GM12875 (cell line): Measurements from ENCODE around the gene AIRE.
"Not testable (repeated sequence)": the region's sequence is repeated elsewhere in the genome, so short reads cannot be mapped to it uniquely, and the experiment has no call there.

ENCODE experiments used
- H3K4me3 ChIP-seq: one replicate; pipeline ENCODE4 v1.5.1; 2011; ENCODE audit warnings: low read depth, low read length, control low read depth
- TF ChIP-seq, protein P1 (sequence below): IDR thresholded peaks from 2 replicates; pipeline ENCODE4 v1.5.1; 2011; ENCODE audit warnings: low read depth, mild to moderate bottlenecking, control low read depth, inconsistent platforms, low read length, moderate library complexity, borderline replicate concordance; ENCODE audit not compliant: insufficient read depth

AIRE gene

DNA sequence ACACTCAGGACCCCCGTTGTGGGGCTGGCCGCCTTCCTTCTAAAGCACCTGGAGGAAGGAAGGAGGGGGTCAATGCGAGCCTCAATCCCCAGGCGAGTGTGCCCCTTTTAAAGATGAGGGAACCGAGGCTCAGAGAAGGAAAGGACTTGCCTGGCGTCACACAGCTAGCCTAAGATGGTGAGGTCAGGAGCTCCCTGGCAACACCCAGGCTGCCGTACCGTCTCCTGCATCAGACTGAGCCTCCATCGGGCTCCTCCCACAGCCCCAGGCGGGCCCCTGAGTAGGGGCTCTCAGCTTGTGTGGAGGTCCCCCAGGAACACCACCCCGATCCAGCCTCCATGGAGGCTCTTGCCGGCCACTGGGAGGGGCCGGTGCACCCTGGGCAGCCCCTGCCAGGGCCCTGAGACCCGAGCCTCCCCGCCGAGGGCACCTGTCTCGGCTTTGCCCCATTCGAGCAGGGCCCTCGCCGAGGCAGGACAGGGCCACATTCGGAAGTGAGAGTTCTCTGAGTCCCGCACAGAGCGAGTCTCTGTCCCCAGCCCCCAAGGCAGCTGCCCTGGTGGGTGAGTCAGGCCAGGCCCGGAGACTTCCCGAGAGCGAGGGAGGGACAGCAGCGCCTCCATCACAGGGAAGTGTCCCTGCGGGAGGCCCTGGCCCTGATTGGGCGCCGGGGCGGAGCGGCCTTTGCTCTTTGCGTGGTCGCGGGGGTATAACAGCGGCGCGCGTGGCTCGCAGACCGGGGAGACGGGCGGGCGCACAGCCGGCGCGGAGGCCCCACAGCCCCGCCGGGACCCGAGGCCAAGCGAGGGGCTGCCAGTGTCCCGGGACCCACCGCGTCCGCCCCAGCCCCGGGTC lies at the start of gene AIRE:
TSS of gene AIRE (plus strand) at position 739 of the 855 bp plus-strand sequence. CDS start 131 bp downstream, outside the sequence.
- TF ChIP-seq, protein P1, sequence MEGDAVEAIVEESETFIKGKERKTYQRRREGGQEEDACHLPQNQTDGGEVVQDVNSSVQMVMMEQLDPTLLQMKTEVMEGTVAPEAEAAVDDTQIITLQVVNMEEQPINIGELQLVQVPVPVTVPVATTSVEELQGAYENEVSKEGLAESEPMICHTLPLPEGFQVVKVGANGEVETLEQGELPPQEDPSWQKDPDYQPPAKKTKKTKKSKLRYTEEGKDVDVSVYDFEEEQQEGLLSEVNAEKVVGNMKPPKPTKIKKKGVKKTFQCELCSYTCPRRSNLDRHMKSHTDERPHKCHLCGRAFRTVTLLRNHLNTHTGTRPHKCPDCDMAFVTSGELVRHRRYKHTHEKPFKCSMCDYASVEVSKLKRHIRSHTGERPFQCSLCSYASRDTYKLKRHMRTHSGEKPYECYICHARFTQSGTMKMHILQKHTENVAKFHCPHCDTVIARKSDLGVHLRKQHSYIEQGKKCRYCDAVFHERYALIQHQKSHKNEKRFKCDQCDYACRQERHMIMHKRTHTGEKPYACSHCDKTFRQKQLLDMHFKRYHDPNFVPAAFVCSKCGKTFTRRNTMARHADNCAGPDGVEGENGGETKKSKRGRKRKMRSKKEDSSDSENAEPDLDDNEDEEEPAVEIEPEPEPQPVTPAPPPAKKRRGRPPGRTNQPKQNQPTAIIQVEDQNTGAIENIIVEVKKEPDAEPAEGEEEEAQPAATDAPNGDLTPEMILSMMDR = no peak

DNA sequence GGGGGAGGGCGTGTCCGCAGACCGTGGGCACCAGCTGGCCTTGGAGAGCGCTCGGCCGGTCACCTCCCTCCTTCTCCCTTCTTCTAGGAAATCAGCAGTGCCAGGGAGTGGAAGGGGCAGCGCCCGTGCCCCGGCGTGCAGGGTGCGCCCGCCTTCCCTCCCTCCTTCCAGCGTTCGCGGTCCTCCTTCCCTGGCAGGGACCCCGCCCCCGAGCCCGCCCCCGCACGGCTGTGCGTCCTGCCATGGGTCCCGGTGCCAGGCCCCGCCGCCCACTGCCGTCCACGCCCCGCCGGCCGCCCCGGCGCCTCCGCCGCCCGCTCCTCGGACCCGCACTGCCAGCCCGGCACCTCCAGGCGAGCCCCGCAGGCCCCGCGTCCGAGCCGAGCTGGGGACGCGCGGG lies 45.3 kb upstream of the AIRE start:
- not testable (repeated sequence) for H3K4me3 ChIP-seq

More for the DNA sequence above, at the start of gene AIRE:
- no peak within 1 kb of the TSS for H3K4me3 ChIP-seq

DNA sequence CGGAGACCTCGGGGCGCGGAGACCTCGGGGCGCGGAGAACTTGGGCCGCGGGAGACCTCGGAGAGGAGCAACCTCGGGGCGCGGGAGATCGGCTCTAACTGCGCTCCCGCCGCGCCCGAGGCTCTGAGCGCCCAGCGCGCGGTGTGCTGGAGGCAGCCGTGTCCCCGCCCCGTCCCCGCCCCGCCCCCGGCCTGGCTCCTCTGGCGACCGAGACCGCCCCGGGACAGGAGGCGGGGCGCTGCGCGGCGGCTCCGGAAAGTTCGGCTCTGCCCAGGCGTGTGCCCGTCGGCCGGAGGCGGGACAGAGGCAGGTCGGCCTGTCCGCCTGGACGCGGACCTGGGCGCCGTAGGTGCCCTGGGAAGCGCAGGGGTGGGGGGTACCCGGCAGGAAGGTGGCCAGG lies 44.8 kb upstream of the AIRE start, which contains the start of gene ICOSLG:
TSS of gene ICOSLG (minus strand) at position 102 of the 400 bp plus-strand sequence. CDS start 126 bp downstream, outside the sequence.
- H3K4me3 ChIP-seq = not testable (repeated sequence)

DNA sequence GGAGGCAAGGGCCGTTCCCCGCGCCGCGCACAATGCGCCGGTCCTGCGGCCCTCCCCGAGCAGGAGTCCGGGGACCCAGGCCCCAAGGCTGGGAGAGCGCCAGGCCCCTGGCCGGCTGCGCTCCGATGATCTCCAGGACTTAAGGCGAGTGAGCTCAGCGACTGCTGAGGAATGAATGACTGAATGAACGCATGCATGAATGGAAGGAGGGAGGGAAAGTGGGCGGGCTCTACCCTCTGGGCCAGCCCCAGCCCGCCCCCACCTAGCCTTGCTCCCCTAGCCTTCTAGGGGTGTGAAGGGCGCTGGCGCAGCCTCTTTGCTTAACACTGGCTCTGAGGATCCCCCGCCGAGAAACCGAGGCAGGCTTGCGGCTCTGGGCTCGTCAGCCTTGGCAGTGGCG lies 44.4 kb upstream of the AIRE start:
- H3K4me3 ChIP-seq = not testable (repeated sequence)

DNA sequence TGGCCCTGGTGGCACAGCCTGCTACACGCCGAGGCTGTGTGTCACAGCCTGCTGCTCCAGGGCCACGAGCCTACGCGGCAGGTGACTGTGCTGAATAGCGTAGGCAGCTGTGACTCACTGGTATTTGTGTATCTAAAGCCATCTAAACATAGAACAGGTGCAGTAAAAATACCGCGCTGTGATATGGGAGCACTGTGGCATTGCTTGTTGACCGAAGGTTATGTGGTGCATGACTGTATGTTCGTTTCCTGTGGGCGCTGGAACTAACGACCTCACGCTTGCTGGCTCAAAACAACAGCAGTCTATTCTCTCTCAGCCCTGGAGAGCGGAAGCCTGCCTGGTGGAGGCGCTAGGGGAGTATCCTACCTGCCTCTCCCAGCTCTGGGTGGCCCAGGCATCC lies 41.7 kb upstream of the AIRE start:
- not testable (repeated sequence) for H3K4me3 ChIP-seq

DNA sequence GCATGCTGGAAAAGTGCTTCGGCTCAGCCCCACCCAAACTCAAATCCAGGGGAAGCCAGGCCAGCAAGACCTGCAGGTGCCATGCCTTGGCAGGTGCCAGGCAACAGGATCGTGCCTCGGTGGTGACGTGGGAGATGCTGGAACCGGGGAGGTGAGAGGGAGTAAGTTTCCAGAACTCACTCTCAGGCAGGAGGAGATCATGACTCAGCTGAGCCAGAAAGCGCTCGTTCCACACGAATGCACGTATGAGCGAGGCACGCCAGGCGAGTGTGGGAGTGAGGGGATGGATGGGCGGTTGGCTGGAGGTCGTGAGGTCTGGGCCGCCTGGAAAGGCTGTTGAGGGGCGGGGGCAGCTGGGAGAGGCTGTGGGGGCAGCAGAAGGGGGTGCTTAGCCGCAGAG lies 37.8 kb upstream of the AIRE start:
- not testable (repeated sequence) for H3K4me3 ChIP-seq

DNA sequence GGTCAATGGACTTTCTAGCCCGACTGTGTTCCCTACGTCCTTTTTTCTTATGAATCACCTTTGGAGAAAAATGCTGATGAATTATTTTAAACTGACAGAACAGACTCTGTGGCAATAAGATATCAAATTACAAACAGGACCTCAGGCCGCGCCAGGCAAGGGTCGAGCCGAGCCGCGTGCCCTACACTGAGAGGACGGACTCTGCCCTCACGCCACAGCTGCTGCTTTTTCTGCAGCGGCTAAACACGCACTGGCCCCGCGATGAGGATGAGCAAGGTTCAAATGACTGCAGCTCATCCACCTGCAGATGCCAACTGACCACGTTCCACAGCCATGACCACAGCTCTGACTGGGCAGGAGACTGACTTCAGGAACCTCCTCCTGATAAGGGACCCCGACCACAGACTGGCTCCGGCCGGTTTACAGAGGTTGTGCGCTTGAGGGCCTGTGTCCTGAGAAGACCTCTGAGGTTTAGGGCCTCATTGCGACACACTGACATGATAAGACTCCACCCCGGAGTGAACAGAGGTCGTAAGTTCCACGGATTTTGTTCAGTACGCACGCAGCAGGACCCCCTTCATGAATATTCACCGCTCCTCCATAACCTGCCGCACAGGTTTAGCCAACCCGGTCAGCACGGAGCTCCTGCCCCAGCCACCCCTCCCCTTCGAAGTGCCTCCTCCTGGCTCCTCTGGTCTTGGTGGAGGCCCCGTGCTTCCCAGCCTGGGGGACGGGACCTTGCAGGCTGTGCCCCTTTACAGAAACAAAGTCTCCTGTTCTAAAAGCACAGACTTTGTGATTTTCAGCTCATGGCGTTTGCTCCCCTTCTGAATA lies 36.3 kb upstream of the AIRE start:
- not testable (repeated sequence) for H3K4me3 ChIP-seq

DNA sequence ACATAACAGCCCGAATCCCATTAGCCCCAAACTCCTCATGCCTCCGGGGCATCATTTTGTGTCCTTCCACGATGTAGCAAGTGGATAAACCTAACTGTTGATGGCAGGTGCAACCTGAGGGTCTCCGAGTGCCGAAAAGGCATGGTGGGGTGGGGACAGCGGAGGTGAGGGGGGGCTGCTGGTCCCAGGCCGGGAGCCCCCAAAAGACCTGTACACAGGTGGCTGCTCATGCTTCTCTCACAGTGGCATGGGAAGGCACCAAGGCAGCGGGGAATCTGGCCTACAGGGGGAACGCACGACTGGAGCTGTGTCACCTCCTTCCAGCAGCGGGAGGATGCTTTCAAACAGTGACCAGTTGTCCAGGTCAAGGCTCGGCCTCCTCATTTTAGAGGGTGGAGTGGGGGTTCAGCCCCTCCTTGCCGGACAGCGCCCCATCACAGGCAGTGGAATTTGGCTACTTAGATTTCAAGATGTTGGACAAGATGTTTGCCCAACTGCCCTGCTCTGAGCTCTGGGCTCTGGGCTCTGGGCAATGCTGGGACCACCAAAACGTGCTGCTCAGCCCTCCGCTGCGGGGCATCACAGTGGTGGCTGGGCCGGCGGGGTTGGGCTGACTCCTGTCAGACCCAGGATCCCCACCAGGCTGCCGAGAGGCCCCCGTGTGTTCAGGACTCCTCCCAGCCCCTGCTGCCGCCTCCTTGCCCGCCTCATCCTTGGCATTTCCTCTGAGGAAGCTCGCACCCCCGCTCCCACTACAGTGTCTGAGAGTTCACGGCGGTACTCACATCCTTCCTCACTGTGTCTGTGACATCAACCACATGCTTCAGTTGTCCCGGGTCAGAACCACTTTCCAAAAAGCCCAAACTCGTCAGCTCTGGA lies 31.6 kb upstream of the AIRE start:
- H3K4me3 ChIP-seq = no peak overlapping the region
- TF ChIP-seq, protein P1 = no peak

DNA sequence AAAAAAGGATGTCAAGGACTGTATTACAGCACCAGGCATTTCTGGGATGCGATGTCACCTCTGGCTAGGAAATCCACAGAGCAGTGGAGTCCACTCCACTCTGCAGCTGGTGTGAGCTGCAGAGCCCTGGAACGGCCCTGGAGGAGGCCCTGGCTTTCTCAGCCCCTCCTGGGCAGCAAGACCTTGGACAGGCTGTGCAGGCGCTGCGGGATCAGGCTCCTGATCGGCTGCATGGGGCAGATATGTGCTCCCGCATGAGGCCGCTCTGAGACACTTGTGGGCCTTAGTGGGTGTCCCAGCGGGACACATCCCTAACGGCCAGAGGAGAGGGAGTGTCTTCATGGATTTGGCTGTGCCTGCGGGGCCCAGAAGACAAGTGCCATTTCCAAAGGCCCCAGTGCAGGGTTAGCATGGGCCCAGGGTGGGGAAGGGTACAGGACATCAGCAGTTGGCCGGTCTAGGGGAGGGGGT lies 30.1 kb upstream of the AIRE start:
- H3K4me3 ChIP-seq = no peak overlapping the region
- TF ChIP-seq, protein P1 = no peak
